HG02763 (cell line): ENCODE measurements around the gene C6orf141.

Experiments
- ATAC-seq: cut with Tn5 transposase; IDR thresholded peaks from one replicate; pipeline ENCODE4 v1.9.1; 2021; ENCODE audit warnings: mild to moderate bottlenecking, moderate library complexity; ENCODE audit not compliant: unreplicated experiment

The C6orf141 gene

DNA sequence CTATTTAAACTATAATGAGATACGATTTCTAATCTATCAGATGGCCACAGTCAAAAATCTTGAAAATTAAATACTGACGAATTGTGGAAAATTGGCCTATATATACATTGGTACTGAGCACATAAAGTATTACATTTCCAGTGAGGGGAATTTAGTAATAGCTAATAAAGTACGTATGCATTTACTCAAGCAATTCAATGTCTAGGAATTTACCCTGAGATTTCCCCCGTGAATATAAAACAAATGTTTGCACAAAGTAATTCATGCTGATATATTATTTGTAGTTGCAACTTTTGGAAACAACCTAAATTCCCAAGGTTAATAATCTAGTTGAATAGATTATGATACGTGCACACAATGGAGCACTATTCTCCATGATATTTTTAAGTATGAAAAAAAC lies 14.7 kb upstream of the C6orf141 start:
- ATAC-seq = no peak

DNA sequence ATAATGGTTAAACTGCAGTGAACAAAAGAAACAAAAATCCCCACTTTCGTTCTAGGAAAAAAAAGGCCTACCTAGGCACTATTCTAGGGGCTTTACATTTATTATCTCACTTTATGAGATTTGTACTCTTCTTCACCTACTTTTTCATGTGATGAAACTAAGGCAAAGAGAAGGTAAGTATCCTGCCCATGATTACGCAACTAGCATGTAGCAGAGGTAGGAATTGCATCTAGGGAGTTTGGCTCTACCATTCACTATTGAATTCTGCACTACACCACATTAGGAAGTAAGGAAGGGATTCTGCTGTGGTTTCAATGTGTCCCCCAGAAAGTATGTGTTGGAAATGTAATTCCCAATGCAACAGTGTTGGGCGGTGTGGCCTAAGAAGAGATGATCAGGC lies 11.4 kb upstream of the C6orf141 start:
- no peak for ATAC-seq

DNA sequence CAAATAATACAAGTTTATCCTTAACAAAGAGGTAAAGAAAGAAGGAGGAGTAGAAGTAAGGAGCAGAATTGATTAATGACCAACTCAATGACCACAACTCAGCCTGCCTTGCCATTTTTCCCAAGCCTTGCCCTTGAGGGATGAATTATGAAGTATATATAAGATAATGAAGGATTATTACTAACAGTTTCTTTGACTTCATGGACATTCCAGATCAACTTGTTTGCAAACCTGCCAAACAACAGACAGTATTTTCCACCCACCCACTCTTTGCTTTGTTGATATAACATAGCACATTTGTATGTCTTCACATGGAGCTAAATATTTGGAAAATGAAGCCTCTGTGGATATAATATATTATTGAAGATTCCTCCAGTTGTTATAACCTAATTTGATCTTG lies 9.9 kb upstream of the C6orf141 start:
- no peak for ATAC-seq

DNA sequence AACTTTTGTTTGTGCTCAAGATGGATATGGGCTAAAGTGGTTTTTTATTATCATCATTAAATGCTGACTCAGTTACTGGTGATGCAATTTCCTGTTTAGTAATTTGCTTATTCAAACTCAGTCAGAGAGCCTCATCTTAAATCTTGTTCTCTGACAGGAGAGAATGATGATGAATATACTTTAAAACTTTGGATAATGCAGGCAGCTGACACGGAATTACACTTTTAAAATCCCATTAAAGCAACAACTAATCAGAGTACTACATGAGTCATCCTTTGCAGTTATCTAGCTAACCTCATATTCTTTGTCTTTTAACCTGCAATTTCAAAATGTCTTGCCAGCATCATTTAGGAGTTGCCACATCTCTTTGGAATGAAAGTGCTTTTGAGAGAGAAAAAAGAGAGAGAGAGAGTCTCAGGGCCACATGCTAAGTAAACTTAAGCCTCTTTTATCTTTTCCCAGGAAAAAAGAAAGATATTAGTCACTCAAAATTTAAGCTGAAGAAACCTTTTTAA lies 9.2 kb upstream of the C6orf141 start:
- no peak for ATAC-seq

- ATAC-seq = no peak
Measured at GRCh38 chr6:49541936-49542335, 8.5 kb upstream of the C6orf141 start.

DNA sequence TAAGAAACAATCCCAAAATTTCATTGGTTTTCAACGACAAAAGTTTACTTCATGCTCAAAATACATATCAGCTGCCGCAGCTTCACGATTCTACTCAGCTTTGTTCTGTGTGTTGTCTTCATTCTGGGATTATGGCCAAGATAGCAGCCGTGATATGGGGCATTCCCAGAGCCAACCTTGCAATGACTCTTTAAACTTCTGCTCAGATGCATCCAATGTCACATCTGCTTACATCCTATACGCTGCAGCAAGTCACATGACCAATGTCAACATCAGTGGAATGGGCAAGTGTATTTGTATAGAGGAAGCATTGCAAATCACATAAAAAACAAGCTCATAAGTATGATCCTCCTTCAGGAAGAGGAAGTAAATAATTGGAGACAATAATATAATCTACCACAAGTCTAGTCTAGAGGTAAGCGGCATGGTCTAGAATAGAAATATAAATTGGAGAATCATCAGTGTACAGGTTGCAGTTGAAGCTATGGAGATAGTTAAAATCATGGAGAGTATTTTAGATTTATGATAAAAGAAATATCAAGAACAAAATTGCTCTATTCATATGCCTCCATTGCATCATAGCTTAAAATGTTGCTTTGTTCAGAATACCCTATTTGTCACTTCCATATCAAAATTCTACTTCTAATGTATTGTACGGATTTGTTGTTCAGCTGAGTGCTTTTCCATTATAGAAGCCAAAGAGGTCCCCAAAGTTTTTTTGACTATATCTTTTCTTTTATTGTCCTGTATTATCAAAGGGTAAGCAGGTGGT lies 7.2 kb upstream of the C6orf141 start:
- ATAC-seq = no peak

DNA sequence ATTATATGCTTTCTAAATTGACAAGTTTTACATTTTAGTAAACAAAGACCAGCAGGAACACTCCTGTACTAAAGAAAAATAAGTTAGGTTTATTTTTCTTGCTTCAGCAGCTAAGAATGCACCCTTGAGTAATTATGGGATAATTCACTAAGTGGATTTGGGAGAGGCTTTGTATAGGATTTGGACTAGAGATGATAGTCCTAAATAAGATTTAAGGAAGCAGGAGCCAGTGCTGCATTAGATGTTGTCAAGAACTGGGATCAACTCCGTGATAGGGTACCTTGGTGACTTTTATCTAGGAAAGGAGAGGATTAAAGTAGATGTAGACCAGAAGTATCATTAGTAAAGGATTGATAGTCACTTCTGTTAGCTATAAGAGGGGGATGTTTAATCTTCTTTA lies 4.1 kb upstream of the C6orf141 start:
- ATAC-seq = no peak

DNA sequence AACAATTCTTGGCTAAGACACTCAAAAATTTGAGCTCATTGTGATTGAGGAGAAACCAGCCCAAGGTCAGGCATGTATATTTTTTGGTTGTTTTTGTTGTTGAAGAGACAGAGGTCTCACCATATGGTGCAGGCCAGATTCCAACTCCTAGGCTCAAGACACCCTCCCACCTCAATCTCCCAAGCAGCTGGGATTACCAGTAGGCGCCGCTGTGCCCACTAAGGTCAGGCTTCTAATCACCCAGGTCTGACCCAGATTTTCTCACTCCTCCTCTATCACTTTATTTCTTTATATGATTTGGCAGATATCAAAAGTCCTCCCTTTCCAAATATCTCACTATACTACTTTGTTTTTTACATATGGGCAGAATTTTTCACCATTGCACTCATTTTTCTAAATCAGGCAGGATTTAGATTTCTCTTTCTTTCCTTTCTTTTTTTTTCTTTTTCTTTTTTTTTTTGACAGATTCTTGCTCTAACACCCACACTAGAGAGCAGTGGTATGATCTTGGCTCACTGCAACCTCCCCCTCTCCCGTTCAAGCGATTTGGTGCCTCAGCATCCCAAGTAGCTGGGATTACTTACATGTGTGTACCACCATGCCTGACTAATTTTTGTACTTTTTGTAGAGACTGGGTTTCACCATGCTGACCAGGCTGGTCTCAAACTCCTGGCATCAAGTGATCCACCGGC lies 1.7 kb upstream of the C6orf141 start:
- ATAC-seq = no peak

DNA sequence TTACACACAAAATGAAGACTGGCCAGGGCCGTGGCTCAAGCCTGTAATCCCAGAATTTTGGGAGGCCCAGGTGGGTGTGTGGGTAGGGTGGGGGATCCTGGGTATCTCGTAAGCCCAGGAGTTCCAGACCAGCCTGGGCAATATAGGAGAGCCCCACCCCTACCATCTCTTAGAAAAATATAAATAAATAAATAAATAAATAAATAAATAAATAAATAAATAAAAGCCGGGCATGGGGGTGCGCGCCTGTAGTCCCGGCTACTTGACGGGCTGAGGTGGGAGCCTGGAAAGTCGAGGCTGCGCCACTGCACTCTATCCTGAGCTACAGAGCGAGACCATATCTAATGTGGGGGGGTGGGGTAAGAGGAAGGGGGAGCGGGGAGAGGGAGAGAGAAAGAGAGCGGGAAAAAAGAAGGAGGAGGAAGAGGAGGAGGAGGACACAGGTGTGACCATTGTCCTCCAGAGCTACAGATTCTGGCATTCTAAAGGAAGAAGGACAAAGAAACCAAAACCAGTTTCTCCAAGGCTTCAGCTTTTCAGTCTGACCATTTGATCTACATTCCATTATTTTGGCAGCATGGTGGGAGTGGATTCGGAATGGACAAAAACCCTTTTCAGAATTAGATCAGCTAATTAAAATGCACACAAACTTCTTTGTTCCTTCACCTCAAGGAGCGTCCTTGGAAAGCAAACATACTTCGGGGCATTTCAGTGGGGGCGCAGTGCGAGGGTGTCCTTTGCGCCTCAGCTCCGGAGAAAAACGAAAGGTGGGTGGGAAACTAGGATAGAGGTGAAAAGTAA lies 577 bp upstream of the C6orf141 start:
- no peak for ATAC-seq

GRCh38 chr6:49551078-49551865 lies 804 bp downstream of the C6orf141 start:
- ATAC-seq = peak; percentile 42

DNA sequence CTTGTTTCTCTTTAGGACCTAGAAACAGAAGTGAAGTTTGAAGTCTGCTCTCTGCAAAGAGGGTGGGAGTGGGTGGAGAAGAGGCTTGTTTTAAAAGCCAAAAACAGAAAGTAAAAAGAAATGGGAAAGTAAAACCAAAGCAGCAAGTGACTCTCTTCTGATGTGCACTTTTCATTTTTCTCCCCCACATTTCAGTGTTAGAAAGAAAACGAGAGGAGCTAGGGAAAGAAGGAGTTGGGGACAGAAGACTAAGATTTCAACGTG lies 1.3 kb downstream of the C6orf141 start:
- ATAC-seq = peak; percentile 62

- no peak for ATAC-seq
Measured at GRCh38 chr6:49552596-49552995, 2.1 kb downstream of the C6orf141 start.

DNA sequence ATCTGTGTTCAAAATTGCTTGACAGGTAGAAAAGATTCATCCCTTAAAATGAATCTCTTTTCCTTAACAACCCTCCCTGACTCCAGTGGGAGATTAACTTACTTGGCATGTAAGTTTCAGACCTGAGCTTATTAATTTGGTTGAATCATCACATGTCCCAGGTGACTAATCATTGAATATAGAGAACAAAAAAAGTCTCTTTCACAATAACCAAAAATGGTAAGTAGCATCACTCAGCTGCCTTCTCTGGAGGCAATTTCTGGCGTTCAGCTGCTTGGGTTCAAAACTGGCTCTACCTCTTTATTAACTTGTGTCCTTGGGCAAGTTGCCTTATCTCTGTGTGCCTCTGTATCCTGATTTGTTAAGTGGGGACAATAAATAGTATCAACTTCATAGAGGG lies 2.9 kb downstream of the C6orf141 start:
- no peak for ATAC-seq

- ATAC-seq = no peak
Measured at GRCh38 chr6:49555951-49556350, 5.5 kb downstream of the C6orf141 start.

DNA sequence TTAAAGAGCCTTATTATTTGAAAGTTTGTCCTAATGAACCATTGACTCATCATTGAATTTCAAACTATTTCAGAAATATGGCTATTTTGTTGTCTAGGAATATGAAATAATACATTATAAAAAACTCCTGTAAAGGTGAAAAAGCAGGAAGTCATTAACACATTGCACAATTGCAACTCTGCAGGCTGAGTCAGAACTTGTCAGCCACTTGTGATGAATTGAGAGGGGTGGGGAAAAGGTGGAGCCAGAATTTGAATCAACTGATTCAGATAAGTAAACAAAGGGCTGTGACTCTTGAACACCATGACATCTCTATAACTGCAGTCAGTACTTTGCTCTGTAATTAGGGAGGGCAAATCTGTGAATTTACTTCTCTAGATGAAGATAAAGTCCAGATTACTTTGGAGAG lies 6.0 kb downstream of the C6orf141 start:
- no peak for ATAC-seq

- no peak for ATAC-seq
Measured at GRCh38 chr6:49557177-49557576, 6.7 kb downstream of the C6orf141 start.

DNA sequence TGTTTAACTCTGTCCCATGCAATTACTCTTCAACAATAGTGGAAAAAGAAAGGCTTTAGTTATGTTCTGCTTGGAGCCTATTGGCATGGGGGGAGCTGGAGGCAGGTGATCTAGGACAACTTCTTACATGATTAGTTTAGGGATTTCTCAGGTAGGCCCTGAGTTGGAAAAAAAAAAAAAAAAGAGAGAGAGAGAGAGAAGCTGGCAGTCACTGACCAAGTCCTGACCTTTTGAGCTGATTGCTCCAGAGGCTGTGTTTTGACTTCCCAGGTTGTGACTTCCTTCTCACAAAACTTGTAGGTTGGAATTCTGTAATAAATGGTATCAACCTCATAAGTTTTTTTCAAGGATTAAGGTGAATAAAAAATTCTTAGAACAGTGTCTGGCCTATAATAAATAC lies 7.8 kb downstream of the C6orf141 start:
- ATAC-seq = no peak

DNA sequence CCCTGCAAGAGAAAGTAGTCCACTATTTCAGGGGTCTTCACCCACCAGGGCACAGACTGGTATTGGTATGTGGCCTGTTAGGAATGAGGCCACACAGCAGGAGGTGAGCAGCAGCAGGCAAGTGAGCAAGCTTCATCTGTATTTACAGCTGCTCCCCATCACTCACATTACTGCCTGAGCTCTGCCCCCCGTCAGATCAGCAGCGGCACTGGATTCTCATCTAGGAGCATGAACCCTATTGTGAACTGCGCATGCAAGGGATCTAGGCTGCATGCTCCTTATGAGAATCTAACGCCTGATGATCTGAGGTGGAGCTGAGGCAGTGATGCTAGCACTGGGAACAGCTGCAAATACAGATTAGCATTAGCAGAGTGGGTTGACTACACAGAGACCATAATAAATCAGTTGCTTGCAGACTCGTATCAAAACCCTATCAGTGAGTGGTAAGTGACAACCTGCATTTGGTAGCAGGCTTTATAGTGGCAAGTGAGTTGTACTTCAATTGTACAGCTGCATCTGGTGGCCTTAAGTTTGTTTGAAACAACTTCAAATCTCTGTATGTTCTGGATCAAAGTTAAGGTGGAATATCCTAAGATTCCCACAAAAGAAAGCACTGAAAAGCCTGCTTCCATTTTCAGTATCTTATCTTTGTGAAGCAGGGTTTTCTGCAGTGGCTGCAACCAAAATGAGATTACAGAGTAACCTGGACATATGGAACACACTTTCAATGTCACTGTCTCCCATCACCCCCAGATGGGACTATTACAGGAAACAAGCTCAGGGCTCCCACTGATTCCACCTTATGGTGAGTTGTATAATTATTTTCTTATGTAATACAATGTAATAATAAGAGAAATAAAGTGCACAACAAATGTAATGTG lies 12.8 kb downstream of the C6orf141 start:
- ATAC-seq = no peak

- no peak for ATAC-seq
Measured at GRCh38 chr6:49564552-49564951, 14.1 kb downstream of the C6orf141 start.

GRCh38 chr6:49565261-49565660 lies 14.8 kb downstream of the C6orf141 start:
- ATAC-seq = no peak
